Psoas muscle (tissue), 8 donors: ENCODE measurements around the gene IRAK3. TPM values are rescaled to one million over a fixed set of nuclear protein-coding genes. Genes with fewer than 3 reads are reported as not detected.

Source experiments
- ATAC-seq, 4 donors: fragments of 200-7000 bp; cut with Tn5 transposase; one replicate each; pipeline ENCODE4 v1.9.1; 2020; ENCODE audit warnings: moderate library complexity in 3 of 4, mild to moderate bottlenecking in 2 of 4
- DNase-seq, 2 donors: peaks; one replicate each; pipeline ENCODE4 v3.0.0-alpha.2; 2020
- H3K27ac ChIP-seq: fragments of 200-600 bp; one replicate; pipeline ENCODE4 v1.8.0; 2022
- H3K27me3 ChIP-seq, 3 donors: fragments of 200-600 bp in 1 of 3; one replicate each; pipeline versions ENCODE4 v1.6.1 to v1.8.0; 2013 to 2022; ENCODE audit warnings: low read length in 2 of 3, mild to moderate bottlenecking in 2 of 3, moderate library complexity in 1 of 3; ENCODE audit not compliant: insufficient read depth in 3 of 3
- H3K36me3 ChIP-seq, 2 donors: fragments of 200-600 bp in 1 of 2; one replicate each; pipeline versions ENCODE4 v1.6.1 to v1.8.0; 2013 to 2022; ENCODE audit warnings: low read depth in 1 of 2, mild to moderate bottlenecking in 1 of 2, moderate library complexity in 1 of 2; ENCODE audit not compliant: insufficient read depth in 1 of 2
- H3K4me1 ChIP-seq: fragments of 200-600 bp; one replicate; pipeline ENCODE4 v1.8.0; 2022
- H3K4me3 ChIP-seq: fragments of 200-600 bp; one replicate; pipeline ENCODE4 v1.8.0; 2022; ENCODE audit warnings: mild to moderate bottlenecking
- H3K9me3 ChIP-seq: fragments of 200-600 bp; one replicate; pipeline ENCODE4 v1.8.0; 2022
- CTCF ChIP-seq: fragments of 200-600 bp; IDR thresholded peaks from one replicate; pipeline ENCODE4 v1.8.0; 2022; ENCODE audit warnings: antibody characterized with exemption
- WGBS, 3 donors: extraction: QIAGEN DNeasy Blood & Tissue Kit; methylation state at CpG; one replicate each; pipeline versions ENCODE4 v1.1.6 to v1.1.7; 2013; 5-methylcytosine and 5-hydroxymethylcytosine counted together
- intact Hi-C, 2 donors: fragments of 100-400 bp; cut with DNase I; formaldehyde crosslinking; loops; one replicate each; pipeline versions ENCODE4 v1.11.0 to v1.14.2; 2022
- polyA plus RNA-seq, 3 donors: library from polyadenylated mRNA; stranded (reverse); fragments of 200-250 nt; gene quantifications; one replicate each; pipeline ENCODE4 v1.2.3, GENCODE V29; 2013
- total RNA-seq, 4 donors: library from RNA; stranded (reverse); fragmentation: NEBNext Ultra II Directional in 2 of 4; extraction: Animal tissue kit (Norgen Biotek cat#: 25700) in 2 of 4; gene quantifications; one replicate each; pipeline versions ENCODE4 v1.2.1 to v1.2.4, GENCODE V29; 2021 to 2023
- donor health status: healthy with polysubstance abuse.
- donor health status: DM: no; HTN: no; CAD: no; lungs with moderate emphysema.
- donor health status: Bipolar disorder and iron deficiency.
- donor health status: healthy.
- donor health status: DM: yes; HTN: yes; CAD: no.
- donor health status: DM: no; HTN: no; CAD: no.
- donor health status: DM: no; HTN: no; CAD: no.
- donor health status: DM: yes; HTN: yes; CAD: no.

IRAK3 gene
- total and polyA plus RNA-seq, 7 donors, result 0.97 to 4.0 (median 2.2) TPM

GRCh38 chr12:66290716-66291200 is 101.7 kb downstream of the IRAK3 start:
- H3K9me3 ChIP-seq, result no peaks in the 10 kb centered on the region
- H3K36me3 ChIP-seq, result no peaks in the 10 kb centered on the region
- no peak overlapping the region for H3K27ac ChIP-seq
- DNase-seq, result no peak
- intact Hi-C loops, result no loop called here
- H3K27me3 ChIP-seq, result peaks cover 0 to 6% (median 0%) of the 10 kb centered on the region in 3 donors
- no peak overlapping the region for H3K4me3 ChIP-seq
- no peak for ATAC-seq
- TF ChIP-seq CTCF, result no peak
- 83 to 89% (median 89%) methylated on average over 2 of the region's 2 CpGs for WGBS, 3 donors
- H3K4me1 ChIP-seq, result no peaks in the 10 kb centered on the region

GRCh38 chr12:66296176-66296683 is 107.2 kb downstream of the IRAK3 start:
- H3K27ac ChIP-seq, result no peak overlapping the region
- no peaks in the 10 kb centered on the region for H3K36me3 ChIP-seq
- no peak overlapping the region for H3K4me3 ChIP-seq
- H3K4me1 ChIP-seq, result no peaks in the 10 kb centered on the region
- intact Hi-C loops, result no loop called here
- TF ChIP-seq CTCF, result no peak
- H3K27me3 ChIP-seq, result peaks cover 0 to 6% (median 0%) of the 10 kb centered on the region in 3 donors
- H3K9me3 ChIP-seq, result no peaks in the 10 kb centered on the region
- DNase-seq, result no peak
- WGBS, 3 donors, result 84 to 93% (median 92%) methylated on average over 1 of the region's 1 CpG
- no peak for ATAC-seq

- Histone ChIP-seq H3K9me3 (no peaks in the 10 kb centered on the region), H3K27ac (no peak overlapping the region), H3K36me3 (no peaks in the 10 kb centered on the region), H3K4me1 (peaks cover 4% of the 10 kb centered on the region), H3K4me3 (no peak overlapping the region), H3K27me3 (peaks cover 0 to 2% (median 0%) of the 10 kb centered on the region in 3 donors)
- TF ChIP-seq CTCF, result no peak
- intact Hi-C loops, result no loop called here
- 57 to 63% (median 60%) methylated on average over 4 of the region's 4 CpGs for WGBS, 3 donors
- ATAC-seq (no peak), DNase-seq (no peak)
Measured at GRCh38 chr12:66297080-66297479, 108.1 kb downstream of the IRAK3 start.

- Histone ChIP-seq H3K4me1 (peaks cover 4% of the 10 kb centered on the region), H3K4me3 (no peak overlapping the region), H3K27ac (no peak overlapping the region), H3K27me3 (no peaks in the 10 kb centered on the region), H3K9me3 (no peaks in the 10 kb centered on the region), H3K36me3 (no peaks in the 10 kb centered on the region)
- WGBS, 3 donors, result 82 to 92% (median 84%) methylated on average over 3 of the region's 3 CpGs
- ATAC-seq (no peak), DNase-seq (no peak)
- intact Hi-C loops, result no loop called here
- TF ChIP-seq CTCF, result no peak
Measured at GRCh38 chr12:66297923-66298322, 108.9 kb downstream of the IRAK3 start.
